GM12891 (cell line): ENCODE data around the gene OR5B3.

Experiments
- PAX5 ChIP-seq: IDR thresholded peaks from 2 replicates; pipeline ENCODE4 v1.6.1; 2011; ENCODE audit warnings: low read length, moderate library complexity, mild to moderate bottlenecking; ENCODE audit not compliant: insufficient read depth, severe bottlenecking
- POLR2A ChIP-seq: IDR thresholded peaks from 2 replicates; pipeline ENCODE4 v1.6.1; 2011; ENCODE audit warnings: low read depth, low read length, control low read depth
- POLR2AphosphoS5 ChIP-seq: IDR thresholded peaks from 2 replicates; pipeline ENCODE4 v1.6.1; 2011; ENCODE audit warnings: low read depth, low read length, control low read depth
- POU2F2 ChIP-seq: IDR thresholded peaks from 2 replicates; pipeline ENCODE4 v1.6.1; 2011; ENCODE audit warnings: low read depth, mild to moderate bottlenecking, control low read depth, low read length, moderate library complexity
- SPI1 ChIP-seq: IDR thresholded peaks from 2 replicates; pipeline ENCODE4 v1.6.1; 2011; ENCODE audit warnings: low read depth, low read length, control low read depth
- TAF1 ChIP-seq: IDR thresholded peaks from 2 replicates; pipeline ENCODE4 v1.6.1; 2011; ENCODE audit warnings: low read depth, low read length, control low read depth

- TF ChIP-seq POLR2AphosphoS5 (no peak), POLR2A (no peak), TAF1 (no peak), SPI1 (no peak), PAX5 (no peak), POU2F2 (no peak)
These were observed 37.6 kb upstream of the OR5B3 start for GRCh38 chr11:58444300-58444699.
